Hematopoietic multipotent progenitor cell treated with erythropoietin and hydrocortisone succinate and interleukin-3 and kit ligand, for 8 days (in vitro differentiated cells): ENCODE data around the gene DGKH.
"Not testable (repeated sequence)": the region's sequence is repeated elsewhere in the genome, so short reads cannot be mapped to it uniquely, and the experiment has no call there.

Experiments used
- DNase-seq: peaks from one replicate; pipeline ENCODE4 v3.0.0-alpha.2; 2015

DGKH gene

DNA sequence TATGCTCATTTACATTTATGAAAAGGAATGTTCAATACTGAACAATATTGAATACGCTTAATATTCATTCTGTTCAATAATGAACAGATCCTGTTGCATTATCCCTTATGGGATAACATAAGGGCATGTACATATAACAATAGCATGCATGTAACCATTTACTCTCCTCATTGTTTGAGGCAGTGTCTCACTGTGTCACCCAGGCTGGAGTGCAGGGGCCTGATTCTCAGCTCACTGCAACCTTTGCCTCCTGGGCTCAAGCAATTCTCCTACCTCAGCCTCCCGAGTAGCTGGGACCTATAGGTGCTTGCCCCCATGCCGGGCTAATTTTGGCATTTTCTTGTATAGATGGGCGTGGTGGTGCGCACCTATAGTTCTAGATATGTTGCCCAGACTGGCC is 4.8 kb upstream of the DGKH start:
- no peak for DNase-seq

DNA sequence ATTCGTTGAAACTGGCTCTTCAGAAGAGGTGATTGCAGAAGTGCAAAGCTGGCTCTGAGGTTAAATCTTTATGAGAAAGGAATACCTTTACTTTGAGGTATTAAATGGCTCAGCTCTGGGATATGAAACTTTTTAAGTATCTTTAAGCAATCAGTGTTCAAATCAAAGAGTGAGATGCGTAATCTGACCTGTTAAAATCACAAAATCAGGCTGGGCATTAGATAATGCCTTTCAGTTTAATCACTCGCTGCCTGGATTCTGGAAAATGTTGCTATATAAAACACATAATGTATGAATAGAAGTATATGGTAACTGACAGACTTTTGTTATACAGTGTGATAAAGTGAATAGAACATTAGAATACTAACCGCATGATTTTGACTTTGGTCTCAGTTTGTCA is 2.0 kb upstream of the DGKH start:
- no peak for DNase-seq

DNA sequence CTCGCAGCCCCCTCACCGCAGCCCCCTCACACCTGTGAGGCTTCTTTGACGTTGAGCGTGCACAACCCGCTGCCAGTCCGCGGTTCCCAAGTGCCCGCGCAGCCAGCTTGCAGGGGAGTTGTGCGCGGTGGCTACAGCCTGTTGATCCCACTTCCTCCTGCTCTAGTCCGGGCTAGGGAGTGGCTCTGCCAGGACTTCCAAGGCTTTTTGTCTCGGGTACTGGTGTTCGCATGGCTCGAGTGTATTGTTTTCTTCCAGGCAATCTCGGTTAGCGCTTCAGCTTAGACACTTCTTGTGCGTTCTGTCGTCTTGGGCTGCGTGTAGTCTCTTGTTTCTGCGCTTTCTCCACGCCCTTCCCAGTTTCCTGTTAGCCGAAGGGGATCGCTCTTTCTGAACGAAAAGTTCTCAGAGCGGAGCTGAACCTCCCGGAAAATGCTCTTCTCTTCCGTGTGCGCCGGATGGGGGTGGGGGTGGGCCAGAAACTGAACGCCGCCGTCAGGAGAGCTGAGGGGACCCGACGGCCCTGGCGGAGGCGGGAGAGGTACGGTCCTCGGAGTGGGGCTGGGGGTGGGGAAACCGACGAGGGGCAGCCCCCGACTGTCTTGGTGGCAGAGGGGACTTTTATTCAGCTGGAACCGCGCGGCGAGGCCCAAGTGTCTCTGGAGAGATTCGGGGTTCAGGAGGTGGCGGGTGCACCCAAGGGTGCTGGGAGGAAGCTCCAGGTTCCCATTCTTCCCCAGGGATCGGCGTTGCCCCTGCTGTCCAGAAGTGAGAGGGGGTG is 697 bp upstream of the DGKH start:
- peak; percentile 19 for DNase-seq

DNA sequence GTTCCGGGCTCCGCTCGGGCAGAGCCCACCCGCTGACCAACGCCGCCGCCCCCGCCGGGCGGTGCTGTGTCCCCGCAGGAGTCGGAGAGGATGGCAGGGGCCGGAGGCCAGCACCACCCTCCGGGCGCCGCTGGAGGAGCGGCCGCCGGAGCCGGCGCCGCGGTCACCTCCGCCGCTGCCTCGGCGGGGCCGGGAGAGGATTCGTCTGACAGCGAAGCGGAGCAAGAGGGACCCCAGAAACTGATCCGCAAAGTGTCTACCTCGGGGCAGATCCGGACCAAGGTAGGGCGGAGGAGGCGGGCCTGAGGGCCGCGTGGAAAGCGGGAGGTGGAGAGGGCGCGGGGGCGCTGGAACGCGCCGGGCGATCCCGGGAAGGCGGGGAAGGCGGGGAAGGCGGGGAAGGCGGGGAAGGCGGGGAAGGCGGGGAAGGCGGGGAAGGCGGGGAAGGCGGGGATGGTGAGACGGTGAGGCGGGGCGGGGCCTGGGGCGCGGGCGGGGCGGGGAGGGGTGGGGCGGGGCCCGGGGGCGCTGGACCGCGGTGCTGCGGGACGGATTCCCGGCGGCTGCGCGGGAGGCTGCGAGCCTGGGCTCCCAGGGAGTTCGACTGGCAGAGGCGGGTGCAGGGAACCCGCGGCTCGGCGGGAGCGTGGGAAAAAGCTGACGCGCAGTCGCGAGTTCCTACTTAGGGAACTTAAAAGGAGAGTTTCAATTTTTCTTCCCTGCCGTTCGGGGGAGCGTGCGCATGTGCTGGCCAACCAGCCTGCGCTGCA is 421 bp downstream of the DGKH start:
- peak; percentile 48 for DNase-seq

DNA sequence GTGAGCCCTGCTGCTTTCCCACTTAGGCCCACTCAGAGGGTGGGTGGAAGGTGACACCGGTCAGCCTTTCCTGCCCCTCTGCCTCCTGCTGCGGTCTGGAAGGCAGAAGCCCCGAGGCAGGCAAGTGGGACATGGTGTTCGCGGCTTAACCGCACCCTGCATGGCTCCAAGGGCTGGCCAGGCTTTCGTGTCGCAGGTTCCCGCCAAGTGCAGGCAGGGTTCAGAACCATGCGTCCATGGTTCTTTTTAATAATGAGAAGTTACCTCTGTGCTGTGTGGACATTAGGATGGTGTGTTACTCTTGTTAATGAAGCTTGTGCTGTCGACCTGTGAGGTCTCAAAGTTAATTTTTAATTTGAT is 986 bp downstream of the DGKH start:
- peak; percentile 33 for DNase-seq

DNA sequence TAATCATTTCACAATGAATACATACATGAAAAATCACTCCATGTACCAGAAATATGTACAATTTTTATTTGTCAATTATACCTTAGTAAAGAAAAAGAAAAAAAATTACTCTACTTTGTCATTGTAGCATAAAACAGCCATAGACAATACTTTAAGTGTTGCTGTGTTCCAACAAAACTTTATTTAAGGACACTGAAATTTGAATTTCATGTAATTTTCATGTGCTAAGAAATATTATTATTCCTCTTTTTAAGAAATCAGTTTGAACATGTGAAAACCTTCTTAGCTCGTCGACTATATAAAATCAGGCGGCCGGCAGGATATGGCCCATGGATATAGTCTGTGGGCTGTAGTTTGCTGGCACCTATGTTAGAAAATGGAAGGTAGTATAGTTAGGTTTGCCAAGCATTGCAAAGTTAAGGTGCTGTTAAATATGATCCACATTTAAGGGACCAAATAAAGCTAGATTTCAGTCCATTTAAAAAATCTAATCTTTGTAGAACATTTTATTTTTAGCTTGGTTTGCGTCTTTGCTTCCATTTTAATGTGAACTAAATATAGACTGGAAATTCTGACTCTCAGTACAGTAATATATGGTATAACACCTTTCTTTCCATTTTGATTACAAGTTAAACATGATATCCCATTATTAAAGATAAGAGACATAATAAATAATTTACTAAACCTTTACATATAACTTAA is 6.5 kb downstream of the DGKH start:
- DNase-seq, result no peak

DNA sequence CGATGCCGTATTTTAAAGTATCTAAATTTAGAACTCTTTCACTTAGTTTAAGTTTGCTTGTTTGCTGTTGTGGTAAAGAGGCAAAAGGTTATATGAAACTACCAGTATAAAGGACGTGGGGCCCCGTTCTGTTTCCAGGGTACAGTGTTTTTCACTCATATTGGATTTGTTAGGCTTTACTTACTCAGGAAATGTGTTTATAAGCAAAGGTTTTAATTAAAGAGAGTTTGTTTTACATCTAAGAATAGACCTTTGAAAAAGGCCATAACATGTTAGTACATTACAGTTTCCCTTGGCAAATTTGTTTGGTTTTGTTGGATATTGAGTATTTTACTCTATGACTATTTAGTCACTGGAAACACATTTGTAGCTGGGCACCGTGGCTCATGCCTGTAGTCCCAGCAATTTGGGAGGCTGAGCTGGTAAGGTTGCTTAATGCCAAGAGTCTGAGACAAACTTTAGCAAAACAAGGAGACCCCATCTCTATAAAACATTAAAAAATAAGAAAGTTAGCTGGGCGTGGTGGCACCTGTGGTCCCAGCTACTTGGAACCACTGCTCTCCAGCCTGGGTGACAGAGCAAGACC is 7.1 kb downstream of the DGKH start:
- DNase-seq, result no peak

DNA sequence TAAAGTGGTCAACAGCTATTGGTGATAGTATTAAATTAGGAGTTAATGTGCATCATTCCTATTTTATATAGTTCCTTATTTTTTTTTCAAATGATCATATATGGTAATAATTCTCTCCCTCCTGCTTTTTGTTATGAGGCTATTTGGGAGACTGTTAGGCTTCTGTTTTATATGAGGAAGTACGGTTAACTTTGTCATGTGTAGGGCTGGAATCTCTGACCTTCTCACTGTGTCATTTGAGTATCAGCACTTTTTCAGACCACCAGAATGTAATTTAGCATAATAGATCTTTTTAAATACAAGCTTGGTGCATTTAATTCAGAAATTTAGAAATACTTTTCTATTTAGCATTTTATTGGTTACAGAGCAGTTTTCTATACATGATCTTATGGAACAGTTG is 7.7 kb downstream of the DGKH start:
- no peak for DNase-seq

DNA sequence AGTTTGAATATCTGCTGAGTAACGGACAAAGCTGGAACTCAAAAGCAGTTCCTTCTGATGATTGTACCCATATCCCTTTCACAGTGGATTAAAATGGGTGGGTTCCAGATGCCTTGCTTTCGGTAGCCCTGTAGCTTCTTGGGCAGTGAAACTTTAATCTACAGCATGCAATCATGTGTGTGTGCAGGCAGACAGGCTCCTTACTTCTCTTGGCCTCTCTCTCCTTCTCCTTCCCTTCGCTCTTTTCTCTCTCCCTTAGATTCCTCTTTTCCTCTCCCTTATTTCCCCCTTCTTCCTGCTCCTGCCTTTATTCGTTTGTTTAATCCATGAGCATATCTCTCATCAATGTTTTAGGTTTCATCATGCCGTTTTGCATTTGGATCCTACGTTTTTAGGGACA is 8.1 kb downstream of the DGKH start:
- DNase-seq, result no peak

DNA sequence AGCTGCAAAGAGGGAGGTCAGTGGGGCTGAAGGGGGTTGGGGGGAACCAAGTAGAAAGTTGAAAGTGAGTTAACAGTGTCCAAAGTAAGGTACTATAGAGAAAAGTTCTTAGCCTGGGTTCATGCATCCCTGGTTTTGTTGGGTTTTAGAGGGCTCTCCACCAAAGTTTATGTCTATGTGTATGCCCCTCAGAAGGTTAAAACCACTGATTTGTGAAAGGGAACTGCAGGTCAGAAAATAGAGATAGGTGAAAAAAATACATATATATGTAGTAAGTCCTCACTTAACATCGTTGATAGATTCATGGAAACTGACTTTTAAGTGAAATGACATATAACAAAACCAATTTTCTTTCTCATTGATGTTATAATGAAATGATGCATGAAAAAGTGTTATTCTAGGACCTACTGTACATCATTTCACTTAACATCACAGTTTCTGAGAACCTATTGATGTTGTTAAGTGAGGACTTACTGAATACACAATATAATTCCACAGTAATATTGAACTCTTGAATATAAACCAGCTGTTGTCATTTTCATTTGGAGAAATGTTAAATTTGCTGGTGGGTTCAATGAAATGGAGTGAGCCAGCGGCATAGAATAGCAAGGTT is 9.6 kb downstream of the DGKH start:
- no peak for DNase-seq

DNA sequence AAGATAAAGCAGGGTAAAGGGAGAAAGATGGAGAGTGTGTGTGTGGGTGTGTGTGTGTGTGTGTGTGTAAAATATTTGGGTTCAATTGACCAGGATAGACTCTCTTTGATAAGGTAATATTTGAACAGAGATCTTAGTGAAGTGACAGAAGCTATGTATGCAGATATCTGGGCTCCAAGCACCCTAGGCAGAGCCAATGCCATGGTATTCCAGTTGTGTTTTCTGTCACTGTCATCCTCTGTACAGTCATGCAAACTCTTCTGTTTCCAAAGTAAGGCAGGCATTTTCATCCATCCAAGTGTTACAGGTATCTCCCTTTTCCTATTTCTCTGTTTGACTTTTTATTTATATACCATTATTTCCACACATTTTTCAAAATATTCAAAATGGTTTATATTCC is 13.5 kb downstream of the DGKH start:
- no peak for DNase-seq

DNA sequence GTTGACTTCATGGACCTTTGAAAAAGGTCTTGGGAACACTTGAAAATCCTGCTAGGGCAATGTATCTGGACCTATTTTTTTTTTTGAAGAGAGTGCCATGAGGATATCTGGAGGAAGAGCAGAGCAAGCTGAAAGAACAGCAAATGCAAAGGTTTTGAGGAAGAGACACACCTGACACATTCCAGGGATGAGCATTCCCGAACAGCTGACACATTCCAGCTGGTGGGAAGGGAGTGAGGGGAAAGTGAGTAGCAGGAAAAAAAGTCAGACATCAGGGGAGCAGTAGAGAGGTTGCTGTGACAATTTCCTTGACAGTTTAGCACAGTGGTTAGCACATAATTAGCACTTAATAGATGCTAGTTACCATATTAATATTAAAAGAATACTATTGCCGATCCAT is 14.7 kb downstream of the DGKH start:
- DNase-seq, result no peak

DNA sequence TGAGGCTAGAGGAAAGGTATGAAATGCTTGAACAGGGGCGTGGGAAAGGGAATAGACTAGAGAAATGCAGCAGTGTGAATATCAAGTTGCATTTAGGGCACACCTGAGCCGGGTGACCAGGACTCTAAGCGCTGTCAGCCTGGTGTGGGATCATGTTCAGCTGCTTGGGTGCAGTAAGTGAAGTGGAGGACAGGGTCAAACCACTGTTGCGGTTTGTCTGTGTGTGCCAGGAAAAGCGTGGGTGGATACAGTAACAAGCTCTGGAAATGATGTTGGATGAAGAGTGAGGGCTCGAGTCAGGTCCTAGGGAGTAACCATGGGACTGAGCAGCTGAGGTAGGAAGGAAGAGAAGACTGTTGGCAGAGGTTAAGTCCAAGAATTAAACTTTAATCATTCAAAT is 15.8 kb downstream of the DGKH start:
- DNase-seq, result no peak

DNA sequence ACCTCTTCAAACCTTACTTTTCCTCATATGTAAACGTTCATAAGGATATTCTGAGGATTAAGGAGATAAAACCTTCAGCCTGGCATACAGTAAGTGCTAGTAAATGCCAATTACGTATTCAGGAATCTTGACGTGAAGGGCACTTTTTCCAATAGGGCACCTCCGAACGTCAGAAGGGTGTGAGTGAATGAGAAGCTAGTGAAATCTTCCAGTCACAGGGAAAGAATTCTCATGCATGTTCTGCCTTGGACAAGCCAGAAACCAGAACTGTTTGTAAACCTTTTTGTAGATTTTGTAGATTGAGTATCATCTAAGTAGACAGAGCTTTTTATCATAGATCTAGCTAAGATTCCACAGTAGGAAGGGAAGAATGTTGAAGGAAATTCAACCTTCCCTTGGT is 16.5 kb downstream of the DGKH start:
- no peak for DNase-seq

DNA sequence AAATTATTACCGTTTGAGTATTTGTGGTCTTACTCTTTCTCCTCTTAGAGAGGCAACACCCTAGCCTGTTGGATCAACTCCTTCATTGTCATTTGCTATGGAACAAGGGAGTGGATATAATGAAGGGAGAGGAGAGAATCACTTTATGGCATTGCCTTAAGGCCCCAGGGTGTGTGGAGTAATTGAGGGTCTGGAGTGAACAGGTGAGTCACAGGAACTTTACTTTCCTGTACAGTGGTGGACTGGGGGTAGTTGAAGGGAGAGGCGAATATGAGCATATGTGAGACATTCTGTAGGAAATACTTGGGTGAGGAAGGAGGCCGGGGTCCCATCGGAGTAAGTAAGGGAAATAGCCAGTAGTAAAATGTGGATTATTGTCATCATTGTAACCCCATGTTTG is 17.0 kb downstream of the DGKH start:
- DNase-seq, result no peak

DNA sequence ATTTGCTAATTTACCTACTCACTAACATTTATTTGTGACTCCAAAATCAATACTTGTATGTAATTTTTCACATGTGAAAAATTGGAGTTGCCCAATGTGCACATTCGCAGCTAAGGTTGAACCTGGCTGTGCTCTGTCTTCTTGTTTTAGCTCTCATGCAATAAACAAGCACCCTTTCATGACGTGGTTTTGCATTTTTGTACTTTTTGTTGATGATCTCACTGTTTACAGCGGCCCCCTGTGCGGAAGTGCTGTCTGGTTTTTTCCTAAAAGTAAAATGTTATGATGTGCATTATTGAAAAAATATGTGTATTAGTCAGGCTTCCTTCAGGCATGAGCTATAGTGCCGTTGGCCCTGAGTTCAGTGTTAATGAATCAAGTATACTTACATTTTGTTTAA is 18.1 kb downstream of the DGKH start:
- no peak for DNase-seq

DNA sequence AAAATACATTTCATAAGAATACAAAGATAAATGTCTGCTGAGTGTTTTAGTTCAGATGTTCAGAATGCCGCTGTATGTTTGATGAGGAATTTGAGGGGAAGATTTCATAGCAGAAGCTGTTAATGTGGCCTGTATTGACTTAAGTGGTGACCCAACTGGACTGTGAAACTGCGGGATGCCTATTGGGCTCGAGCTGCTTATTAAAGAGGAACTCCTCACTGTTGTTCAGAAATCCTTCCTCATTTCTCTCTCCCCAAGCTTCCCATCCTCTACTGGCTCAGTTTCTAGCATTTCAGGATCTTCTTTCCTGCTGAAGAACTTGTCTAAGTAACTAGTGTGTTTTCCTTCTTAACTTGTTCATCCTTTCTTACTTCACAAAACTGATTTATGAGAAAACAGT is 20.4 kb downstream of the DGKH start:
- DNase-seq, result no peak

DNA sequence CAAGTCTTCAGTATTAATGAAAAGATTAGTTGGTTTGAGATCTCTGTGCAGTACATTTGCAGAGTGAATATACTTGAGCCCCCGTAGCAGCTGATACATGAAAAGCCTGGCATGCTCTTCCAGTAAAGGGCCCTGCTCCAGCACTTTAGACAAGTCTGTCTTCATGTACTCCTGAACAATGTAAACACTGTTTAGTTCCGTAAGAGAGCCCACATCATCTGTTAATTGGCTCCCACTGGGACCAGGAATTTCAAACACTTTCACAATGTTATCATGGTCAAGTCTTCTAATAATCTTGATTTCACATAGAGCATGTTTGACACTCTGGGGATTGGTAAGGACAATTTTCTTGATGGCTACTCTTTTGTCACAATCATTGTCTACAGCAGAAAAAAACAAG is 22.2 kb downstream of the DGKH start:
- DNase-seq, result not testable (repeated sequence)

DNA sequence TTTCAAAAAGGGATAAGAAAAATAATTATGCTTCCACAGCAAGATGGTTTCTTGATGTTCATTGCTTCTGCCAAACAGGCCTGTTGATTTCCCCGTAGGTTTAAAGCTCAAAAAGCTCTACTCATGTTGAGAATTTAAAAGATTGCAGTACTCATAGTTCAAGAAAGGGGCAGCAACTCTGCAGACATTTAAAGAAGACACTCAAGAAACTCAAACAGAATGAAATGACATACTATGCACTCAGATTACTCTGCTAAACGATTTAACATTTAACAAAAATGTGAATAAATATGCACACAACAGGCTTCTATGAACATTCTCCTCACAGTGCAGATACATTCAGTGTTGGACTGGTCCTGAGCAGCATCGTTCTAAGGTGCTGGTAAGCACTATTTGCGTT is 22.7 kb downstream of the DGKH start:
- not testable (repeated sequence) for DNase-seq

DNA sequence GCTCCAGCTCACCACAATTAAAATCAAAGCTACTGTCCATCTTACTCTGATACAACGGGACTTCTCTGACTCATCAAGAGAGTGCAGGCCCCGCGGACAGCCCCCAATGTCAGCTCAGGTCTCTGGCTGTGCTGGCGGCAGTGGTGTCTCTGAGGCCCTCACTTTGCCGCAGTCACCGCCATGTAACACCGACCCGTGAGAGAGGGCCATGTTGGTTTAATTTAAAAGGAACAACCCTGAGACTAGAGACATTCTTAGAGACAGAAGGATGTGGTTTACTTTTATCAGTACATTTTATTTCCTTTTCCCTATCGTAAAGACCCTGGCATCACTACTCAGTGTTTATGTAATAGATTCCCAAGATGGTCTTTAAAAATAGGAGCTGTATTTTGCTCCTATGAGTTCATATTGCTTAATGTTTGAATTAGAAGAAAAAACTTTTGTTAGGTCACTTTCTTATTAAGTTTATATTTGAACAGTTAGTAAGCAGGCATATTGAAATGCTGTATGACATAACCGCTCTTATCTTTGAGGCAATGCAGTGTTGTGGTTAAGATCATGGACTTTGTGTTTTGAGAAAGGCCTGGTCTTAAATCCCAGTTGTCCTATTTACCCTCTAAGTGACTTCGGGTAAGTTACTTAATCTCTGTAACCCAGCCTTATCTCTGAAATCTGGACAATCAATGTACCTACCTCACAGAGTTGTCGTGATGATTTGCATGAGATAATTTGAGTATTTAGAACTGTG is 23.4 kb downstream of the DGKH start:
- DNase-seq, result peak; percentile 71

DNA sequence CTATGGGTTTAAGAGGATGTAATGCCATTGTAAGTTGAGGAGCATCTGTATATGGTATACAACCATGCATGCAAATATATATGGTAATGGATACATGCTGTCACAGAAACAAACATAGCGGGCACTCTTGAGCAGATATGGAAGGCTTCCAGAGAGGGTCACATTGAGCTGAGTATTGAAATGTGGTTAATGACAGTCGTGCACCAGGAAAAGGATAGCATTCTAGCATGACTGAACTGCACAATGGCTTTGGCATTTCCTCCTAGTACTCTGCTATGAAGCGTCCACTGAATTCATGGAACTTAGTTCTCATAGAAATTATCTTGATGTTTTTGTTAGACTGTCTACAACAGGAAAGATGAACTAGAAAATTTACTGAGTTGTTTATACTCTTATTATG is 25.2 kb downstream of the DGKH start:
- no peak for DNase-seq

DNA sequence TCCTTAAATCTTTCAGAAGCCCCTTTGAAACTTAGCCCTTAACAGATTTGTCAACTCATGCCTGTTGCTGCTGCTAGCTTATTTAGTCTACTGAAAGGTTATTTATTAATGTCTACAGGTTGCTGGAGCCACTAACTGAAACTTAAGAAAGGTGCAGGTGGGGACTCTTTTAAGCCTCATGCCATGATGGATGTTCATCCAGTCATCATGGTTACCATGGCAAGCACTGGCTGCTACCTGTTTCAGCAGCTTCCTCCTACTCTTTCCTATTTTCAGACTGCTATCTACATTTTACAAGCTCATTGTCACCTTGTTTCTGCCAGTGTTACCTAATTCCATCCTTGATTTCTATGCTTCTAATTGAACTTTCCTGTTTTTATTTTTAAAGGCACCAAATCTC is 27.1 kb downstream of the DGKH start:
- no peak for DNase-seq

DNA sequence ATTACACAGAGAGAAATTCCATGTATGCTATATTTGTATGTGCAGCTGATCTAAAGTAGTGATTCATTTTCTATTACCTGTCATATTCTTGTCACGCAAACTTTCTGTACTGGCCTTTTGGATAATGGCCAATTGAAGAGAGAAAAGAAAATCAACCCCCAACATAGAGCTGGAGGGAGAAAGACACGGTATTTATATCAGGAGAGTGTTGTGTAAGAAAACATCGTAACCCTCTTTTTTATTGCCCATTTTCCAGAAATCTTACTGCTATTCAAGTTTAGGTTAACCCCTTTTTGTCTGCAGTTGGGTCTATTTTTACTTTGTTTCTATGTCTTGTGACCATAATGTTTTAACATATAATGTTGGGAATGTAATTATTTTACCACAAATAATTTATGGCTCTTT is 27.9 kb downstream of the DGKH start:
- no peak for DNase-seq
